Activated naive CD4-positive, alpha-beta T cell treated with anti-CD3 and anti-CD28 coated beads, Interleukin-2, amount 50 U/mL, for 24 hours (primary cell): ENCODE results near the gene CCL4L2.
"Not testable (repeated sequence)": the region's sequence is repeated elsewhere in the genome, so short reads cannot be mapped to it uniquely, and the experiment has no call there.

Experiments used
- H3K27ac Mint-ChIP-seq: one replicate; pipeline ENCODE4 v1.8.0; 2021; ENCODE audit warnings: mild to moderate bottlenecking, mixed read lengths
- H3K27me3 Mint-ChIP-seq: one replicate; pipeline ENCODE4 v1.8.0; 2021; ENCODE audit warnings: mixed read lengths
- H3K36me3 Mint-ChIP-seq: one replicate; pipeline ENCODE4 v1.8.0; 2021; ENCODE audit warnings: mixed read lengths
- H3K4me1 Mint-ChIP-seq: one replicate; pipeline ENCODE4 v1.8.0; 2021; ENCODE audit warnings: mixed read lengths
- H3K4me3 Mint-ChIP-seq: one replicate; pipeline ENCODE4 v1.8.0; 2021; ENCODE audit warnings: mild to moderate bottlenecking, mixed read lengths
- H3K9me3 Mint-ChIP-seq: one replicate; pipeline ENCODE4 v1.8.0; 2021; ENCODE audit warnings: mixed read lengths

The CCL4L2 gene

DNA sequence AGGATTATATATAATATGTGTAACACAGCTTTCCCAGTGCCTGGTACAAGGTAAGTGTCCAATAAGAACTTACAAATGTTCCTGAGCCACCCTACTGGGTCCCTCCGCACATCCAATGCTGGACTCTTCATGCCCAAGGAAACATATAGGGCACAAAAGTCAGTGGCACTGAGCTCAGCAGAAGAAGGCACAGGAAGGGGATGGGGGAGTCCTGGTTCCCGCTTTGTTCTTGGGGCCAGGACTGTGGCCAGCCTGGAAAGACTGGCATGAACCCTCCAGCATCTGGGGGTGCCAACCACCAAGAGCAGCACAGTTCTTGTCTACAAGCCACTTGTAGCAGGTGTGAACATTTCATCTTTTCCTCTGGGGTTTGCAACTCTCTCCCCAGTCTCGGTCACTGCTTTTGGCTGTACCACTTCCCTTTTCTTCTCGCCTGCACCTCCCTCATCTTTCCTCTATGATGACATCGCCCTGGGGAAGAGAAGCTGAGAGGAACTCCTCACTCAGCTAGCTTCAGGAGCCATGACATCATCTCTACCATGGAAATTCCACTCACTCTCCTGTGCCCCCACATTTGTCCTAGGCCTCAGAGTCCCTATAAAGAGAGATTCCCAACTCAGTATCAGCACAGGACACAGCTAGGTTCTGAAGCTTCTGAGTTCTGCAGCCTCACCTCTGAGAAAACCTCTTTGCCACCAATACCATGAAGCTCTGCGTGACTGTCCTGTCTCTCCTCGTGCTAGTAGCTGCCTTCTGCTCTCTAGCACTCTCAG, at the start of gene CCL4L2:
Gene CCL4L2 (plus strand): TSS at position 625 of the 773 bp plus-strand sequence.
- H3K9me3 Mint-ChIP-seq, H3K4me3 Mint-ChIP-seq: not testable (repeated sequence)
- peaks cover 18% of the 10 kb centered on the region for H3K27me3 Mint-ChIP-seq

DNA sequence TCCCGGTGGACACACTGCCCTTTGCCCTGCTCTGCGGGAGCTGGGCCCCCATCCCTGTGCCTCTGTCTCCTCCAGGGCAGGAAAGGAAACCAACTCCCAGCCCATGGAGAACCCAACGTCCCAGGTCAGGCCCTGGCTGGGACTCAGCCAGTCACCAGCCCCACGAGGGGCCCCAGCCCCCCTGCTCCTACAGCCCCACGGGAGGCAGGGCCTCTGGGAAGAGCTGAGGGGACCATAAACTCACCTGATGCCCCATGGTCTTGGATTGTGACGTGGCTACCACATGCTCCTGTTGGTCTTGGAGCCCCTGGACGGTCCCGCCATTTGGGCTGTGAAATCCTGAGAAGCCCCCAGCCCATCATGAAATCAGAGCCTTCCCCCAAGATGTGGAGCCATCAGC, 42.0 kb upstream of the CCL4L2 start:
- not testable (repeated sequence) for H3K27ac Mint-ChIP-seq, H3K4me1 Mint-ChIP-seq, H3K27me3 Mint-ChIP-seq, H3K4me3 Mint-ChIP-seq, H3K36me3 Mint-ChIP-seq, H3K9me3 Mint-ChIP-seq

More for the DNA sequence above, at the start of gene CCL4L2:
- H3K4me1 Mint-ChIP-seq, H3K27ac Mint-ChIP-seq, H3K36me3 Mint-ChIP-seq: not testable (repeated sequence)

- not testable (repeated sequence) for H3K4me1 Mint-ChIP-seq, H3K4me3 Mint-ChIP-seq, H3K27me3 Mint-ChIP-seq, H3K36me3 Mint-ChIP-seq, H3K9me3 Mint-ChIP-seq, H3K27ac Mint-ChIP-seq
These were observed 34.3 kb upstream of the CCL4L2 start, which contains the start of gene TBC1D3B for GRCh38 chr17:36176536-36176935. Gene TBC1D3B, minus strand, starts transcription at chr17:36176636. Its CDS starts 1,586 bp downstream, at chr17:36175050.

- not testable (repeated sequence) for H3K4me1 Mint-ChIP-seq, H3K36me3 Mint-ChIP-seq, H3K9me3 Mint-ChIP-seq, H3K4me3 Mint-ChIP-seq, H3K27ac Mint-ChIP-seq
- H3K27me3 Mint-ChIP-seq: peaks cover 38% of the 10 kb centered on the region
These were observed 29.3 kb upstream of the CCL4L2 start for GRCh38 chr17:36181446-36182175.

GRCh38 chr17:36182176-36183000, 28.5 kb upstream of the CCL4L2 start:
- Mint-ChIP-seq H3K36me3 (no peaks in the 10 kb centered on the region), H3K27ac (no peak overlapping the region), H3K4me3 (no peak overlapping the region), H3K27me3 (peaks cover 42% of the 10 kb centered on the region), H3K9me3 (no peaks in the 10 kb centered on the region), H3K4me1 (no peaks in the 10 kb centered on the region)

GRCh38 chr17:36183001-36183971, 27.6 kb upstream of the CCL4L2 start:
- H3K9me3 Mint-ChIP-seq: no peaks in the 10 kb centered on the region
- H3K4me3 Mint-ChIP-seq: peak overlapping the region; percentile 33
- no peaks in the 10 kb centered on the region for H3K36me3 Mint-ChIP-seq
- H3K4me1 Mint-ChIP-seq: peaks cover 3% of the 10 kb centered on the region
- peaks cover 48% of the 10 kb centered on the region for H3K27me3 Mint-ChIP-seq
- H3K27ac Mint-ChIP-seq: no peak overlapping the region

GRCh38 chr17:36184023-36184765, 26.7 kb upstream of the CCL4L2 start:
- no peaks in the 10 kb centered on the region for H3K9me3 Mint-ChIP-seq
- peaks cover 3% of the 10 kb centered on the region for H3K4me1 Mint-ChIP-seq
- H3K4me3 Mint-ChIP-seq: peak overlapping the region; percentile 33
- H3K27me3 Mint-ChIP-seq: peaks cover 50% of the 10 kb centered on the region
- no peak overlapping the region for H3K27ac Mint-ChIP-seq
- H3K36me3 Mint-ChIP-seq: no peaks in the 10 kb centered on the region

- Mint-ChIP-seq H3K4me1 (peaks cover 3% of the 10 kb centered on the region), H3K27ac (no peak overlapping the region)
These were observed 25.4 kb upstream of the CCL4L2 start for GRCh38 chr17:36185416-36185815.

GRCh38 chr17:36186810-36187763, 23.8 kb upstream of the CCL4L2 start:
- not testable (repeated sequence) for H3K4me3 Mint-ChIP-seq, H3K27ac Mint-ChIP-seq, H3K36me3 Mint-ChIP-seq, H3K9me3 Mint-ChIP-seq, H3K4me1 Mint-ChIP-seq
- H3K27me3 Mint-ChIP-seq: peaks cover 48% of the 10 kb centered on the region

More at GRCh38 chr17:36185416-36185815, 25.4 kb upstream of the CCL4L2 start:
- Mint-ChIP-seq H3K4me3 (no peak overlapping the region), H3K36me3 (no peaks in the 10 kb centered on the region), H3K9me3 (no peaks in the 10 kb centered on the region), H3K27me3 (peaks cover 52% of the 10 kb centered on the region)

- not testable (repeated sequence) for H3K9me3 Mint-ChIP-seq, H3K4me3 Mint-ChIP-seq, H3K27ac Mint-ChIP-seq, H3K36me3 Mint-ChIP-seq
- Mint-ChIP-seq H3K27me3 (peaks cover 44% of the 10 kb centered on the region), H3K4me1 (peaks cover 13% of the 10 kb centered on the region)
These were observed 22.8 kb upstream of the CCL4L2 start for GRCh38 chr17:36187943-36188665.

GRCh38 chr17:36188891-36189306, 22.0 kb upstream of the CCL4L2 start:
- Mint-ChIP-seq H3K4me1 (peaks cover 13% of the 10 kb centered on the region), H3K36me3 (no peaks in the 10 kb centered on the region), H3K27me3 (peaks cover 41% of the 10 kb centered on the region), H3K27ac (no peak overlapping the region), H3K9me3 (no peaks in the 10 kb centered on the region), H3K4me3 (no peak overlapping the region)

GRCh38 chr17:36189993-36190392, 20.9 kb upstream of the CCL4L2 start:
- not testable (repeated sequence) for H3K27ac Mint-ChIP-seq, H3K4me3 Mint-ChIP-seq, H3K9me3 Mint-ChIP-seq, H3K36me3 Mint-ChIP-seq
- Mint-ChIP-seq H3K27me3 (peaks cover 36% of the 10 kb centered on the region), H3K4me1 (peaks cover 13% of the 10 kb centered on the region)
